GM19238 (cell line): Measurements from ENCODE around the gene MBL2.

ENCODE experiments used
- DNase-seq: peaks from one replicate; pipeline ENCODE4 v3.0.0; 2011; ENCODE audit warnings: low spot score; ENCODE audit not compliant: insufficient read length

The MBL2 gene

GRCh38 chr10:52772623-52773022 lies at the start of gene MBL2:
TSS of gene MBL2 (minus strand) at chr10:52772784. CDS start at chr10:52771635, 1,149 bp downstream.
- no peak for DNase-seq

- DNase-seq: no peak
These were observed 47.7 kb upstream of the MBL2 start for GRCh38 chr10:52820309-52820708.

GRCh38 chr10:52818019-52818418 lies 45.4 kb upstream of the MBL2 start:
- peak; percentile 10 for DNase-seq

GRCh38 chr10:52814506-52814905 lies 41.9 kb upstream of the MBL2 start:
- DNase-seq: no peak

- no peak for DNase-seq
These were observed 39.2 kb upstream of the MBL2 start for GRCh38 chr10:52811776-52812175.

GRCh38 chr10:52810761-52811160 lies 38.2 kb upstream of the MBL2 start:
- DNase-seq: no peak

- no peak for DNase-seq
These were observed 35.2 kb upstream of the MBL2 start for GRCh38 chr10:52807803-52808202.

GRCh38 chr10:52805414-52806285 lies 33.1 kb upstream of the MBL2 start:
- DNase-seq: no peak

GRCh38 chr10:52801947-52802346 lies 29.4 kb upstream of the MBL2 start:
- DNase-seq: no peak

- DNase-seq: no peak
These were observed 13.5 kb upstream of the MBL2 start for GRCh38 chr10:52786098-52786497.

- DNase-seq: no peak
These were observed 12.8 kb upstream of the MBL2 start for GRCh38 chr10:52785418-52785817.

GRCh38 chr10:52783726-52784125 lies 11.1 kb upstream of the MBL2 start:
- DNase-seq: no peak

GRCh38 chr10:52782554-52782953 lies 10.0 kb upstream of the MBL2 start:
- no peak for DNase-seq

GRCh38 chr10:52780391-52781155 lies 8.0 kb upstream of the MBL2 start:
- no peak for DNase-seq

- DNase-seq: peak; percentile 48
These were observed 7.2 kb upstream of the MBL2 start for GRCh38 chr10:52779541-52780390.

- no peak for DNase-seq
These were observed 6.2 kb upstream of the MBL2 start for GRCh38 chr10:52778511-52779392.

GRCh38 chr10:52777414-52777813 lies 4.8 kb upstream of the MBL2 start:
- DNase-seq: no peak

- DNase-seq: no peak
These were observed 3.9 kb upstream of the MBL2 start for GRCh38 chr10:52776471-52776903.

GRCh38 chr10:52775132-52775647 lies 2.6 kb upstream of the MBL2 start:
- no peak for DNase-seq

- no peak for DNase-seq
These were observed 2.1 kb upstream of the MBL2 start for GRCh38 chr10:52774600-52775106.
